ENCODE measurements around the gene PRR11. TPM values are rescaled to one million over a fixed set of nuclear protein-coding genes. Genes with fewer than 3 reads are reported as not detected.
"Not testable (repeated sequence)": the region's sequence is repeated elsewhere in the genome, so short reads cannot be mapped to it uniquely, and the experiment has no call there.

Gene PRR11
- total RNA-seq, 2 donors from 2014 or later, result 10.8 to 34.0 TPM

DNA sequence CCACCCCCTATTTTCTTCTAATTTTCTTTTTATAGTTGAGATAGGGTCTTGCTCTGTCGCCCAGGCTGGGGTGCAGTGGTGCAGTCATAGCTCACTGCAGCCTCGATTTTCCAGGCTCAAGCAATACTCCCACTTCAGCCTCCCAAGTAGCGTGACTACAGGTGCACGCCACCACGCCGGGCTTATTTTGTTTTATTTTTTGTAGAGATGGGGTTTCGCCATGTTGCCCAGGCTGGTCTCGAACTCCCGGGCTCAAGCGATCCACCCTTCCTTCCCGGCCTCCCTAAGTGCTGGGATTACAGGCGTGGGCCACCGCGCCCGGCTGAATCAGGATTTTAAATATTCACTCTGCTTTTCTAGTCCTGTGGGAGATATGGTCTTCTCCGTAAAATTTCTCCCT, 63.8 kb downstream of the PRR11 start:
- H3K4me3 ChIP-seq, result no peak overlapping the region
- no peaks in the 10 kb centered on the region for H3K36me3 ChIP-seq
- no peaks in the 10 kb centered on the region for H3K4me1 ChIP-seq
- H3K27me3 ChIP-seq, result no peaks in the 10 kb centered on the region
- intact Hi-C loops (cut with DNase I), result no loop called here
- H3K9me3 ChIP-seq, result no peaks in the 10 kb centered on the region
- TF ChIP-seq, protein P1, sequence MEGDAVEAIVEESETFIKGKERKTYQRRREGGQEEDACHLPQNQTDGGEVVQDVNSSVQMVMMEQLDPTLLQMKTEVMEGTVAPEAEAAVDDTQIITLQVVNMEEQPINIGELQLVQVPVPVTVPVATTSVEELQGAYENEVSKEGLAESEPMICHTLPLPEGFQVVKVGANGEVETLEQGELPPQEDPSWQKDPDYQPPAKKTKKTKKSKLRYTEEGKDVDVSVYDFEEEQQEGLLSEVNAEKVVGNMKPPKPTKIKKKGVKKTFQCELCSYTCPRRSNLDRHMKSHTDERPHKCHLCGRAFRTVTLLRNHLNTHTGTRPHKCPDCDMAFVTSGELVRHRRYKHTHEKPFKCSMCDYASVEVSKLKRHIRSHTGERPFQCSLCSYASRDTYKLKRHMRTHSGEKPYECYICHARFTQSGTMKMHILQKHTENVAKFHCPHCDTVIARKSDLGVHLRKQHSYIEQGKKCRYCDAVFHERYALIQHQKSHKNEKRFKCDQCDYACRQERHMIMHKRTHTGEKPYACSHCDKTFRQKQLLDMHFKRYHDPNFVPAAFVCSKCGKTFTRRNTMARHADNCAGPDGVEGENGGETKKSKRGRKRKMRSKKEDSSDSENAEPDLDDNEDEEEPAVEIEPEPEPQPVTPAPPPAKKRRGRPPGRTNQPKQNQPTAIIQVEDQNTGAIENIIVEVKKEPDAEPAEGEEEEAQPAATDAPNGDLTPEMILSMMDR (IDR thresholded peaks at IDR 0.05), result no peak
- no peak overlapping the region for H3K27ac ChIP-seq
- no peak overlapping the region for H3K9ac ChIP-seq (ENCODE audit: low read depth in 2 of 2, low read length in 2 of 2)
- no peak for DNase-seq

- Histone ChIP-seq H3K27me3 (no peaks in the 10 kb centered on the region), H3K36me3 (no peaks in the 10 kb centered on the region), H3K27ac (peak overlapping the region; percentile 78), H3K9ac (ENCODE audit: low read depth in 2 of 2, low read length in 2 of 2) (peak overlapping the region; percentile 24 to 63), H3K4me3 (peak overlapping the region; percentile 74), H3K9me3 (no peaks in the 10 kb centered on the region), H3K4me1 (no peaks in the 10 kb centered on the region)
- DNase-seq, result no peak
- TF ChIP-seq, protein P1 (IDR thresholded peaks at IDR 0.05), result no peak
- intact Hi-C loops (cut with DNase I), result no loop called here
Measured at GRCh38 chr17:59219992-59220327, 64.4 kb downstream of the PRR11 start.

GRCh38 chr17:59220328-59221158, 65.0 kb downstream of the PRR11 start, which contains the start of gene GDPD1:
GDPD1 (plus strand) TSS chr17:59220511; CDS start chr17:59220610, 99 bp downstream.
- Histone ChIP-seq H3K9ac (ENCODE audit: low read depth in 2 of 2, low read length in 2 of 2) (peak within 1 kb of the TSS; percentile 97 to 98), H3K4me1 (no peaks in the 10 kb centered on the region), H3K27me3 (no peaks in the 10 kb centered on the region), H3K36me3 (no peaks in the 10 kb centered on the region), H3K4me3 (peak within 1 kb of the TSS; percentile 74), H3K9me3 (no peaks in the 10 kb centered on the region), H3K27ac (peak within 1 kb of the TSS; percentile 78)
- peak; percentile 96 for DNase-seq
- TF ChIP-seq, protein P1 (IDR thresholded peaks at IDR 0.05), result peak; percentile 70
- intact Hi-C loops (cut with DNase I), result no loop called here

- intact Hi-C loops (cut with DNase I), result no loop called here
- TF ChIP-seq, protein P1 (IDR thresholded peaks at IDR 0.05), result no peak
- DNase-seq, result no peak
- H3K9ac ChIP-seq (ENCODE audit: low read depth in 2 of 2, low read length in 2 of 2), result peak overlapping the region; percentile 97 to 98
- H3K4me3 ChIP-seq, result peak overlapping the region; percentile 74
- H3K27ac ChIP-seq, result peak overlapping the region; percentile 78
- H3K36me3 ChIP-seq, result no peaks in the 10 kb centered on the region
- no peaks in the 10 kb centered on the region for H3K27me3 ChIP-seq
- H3K4me1 ChIP-seq, result no peaks in the 10 kb centered on the region
- H3K9me3 ChIP-seq, result no peaks in the 10 kb centered on the region
Measured at GRCh38 chr17:59221159-59221847, 65.8 kb downstream of the PRR11 start.

DNA sequence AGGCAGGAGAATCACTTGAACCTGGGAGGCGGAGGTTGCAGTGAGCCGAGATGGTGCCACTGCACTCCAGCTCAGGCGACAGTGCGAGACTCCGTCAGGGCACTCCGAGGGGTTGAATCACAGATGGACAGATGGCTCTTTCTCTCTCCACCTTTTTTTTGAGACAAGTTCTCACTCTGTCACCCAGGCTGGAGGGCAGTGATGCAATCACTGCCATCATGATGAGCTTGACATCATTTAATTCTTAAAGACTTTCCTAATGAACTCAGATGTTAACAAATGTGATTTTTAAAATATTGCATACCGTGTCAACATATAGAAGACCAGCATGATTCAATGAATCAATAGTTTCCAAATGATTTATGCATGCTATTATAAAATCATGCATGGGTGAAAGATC, 68.3 kb downstream of the PRR11 start:
- Histone ChIP-seq H3K9ac (ENCODE audit: low read depth in 2 of 2, low read length in 2 of 2) (no peak overlapping the region), H3K4me3 (no peak overlapping the region), H3K27me3 (no peaks in the 10 kb centered on the region), H3K9me3 (no peaks in the 10 kb centered on the region), H3K36me3 (no peaks in the 10 kb centered on the region), H3K27ac (no peak overlapping the region), H3K4me1 (no peaks in the 10 kb centered on the region)
- DNase-seq, result no peak
- TF ChIP-seq, protein P1 (IDR thresholded peaks at IDR 0.05), result no peak
- intact Hi-C loops (cut with DNase I), result no loop called here

GRCh38 chr17:59228588-59228987, 73.0 kb downstream of the PRR11 start:
- H3K27ac ChIP-seq; intact Hi-C loops (cut with DNase I); DNase-seq; H3K9me3 ChIP-seq; H3K27me3 ChIP-seq; H3K4me3 ChIP-seq; H3K9ac ChIP-seq (ENCODE audit: low read depth in 2 of 2, low read length in 2 of 2); H3K4me1 ChIP-seq; H3K36me3 ChIP-seq: not testable (repeated sequence)

Measured in colonic mucosa (tissue), 4 donors.